Breast epithelium (tissue), 3 donors: ENCODE measurements around the gene DUSP7.

Source experiments
- CTCF ChIP-seq, 3 donors: fragments of 450-650 bp; IDR thresholded peaks; one replicate each; pipeline ENCODE4 v1.5.1; 2016 to 2017; ENCODE audit warnings: antibody characterized with exemption in 3 of 3, mild to moderate bottlenecking in 3 of 3, moderate library complexity in 3 of 3
- POLR2A ChIP-seq: fragments of 450-650 bp; IDR thresholded peaks from one replicate; pipeline ENCODE4 v1.6.1; 2016; ENCODE audit warnings: antibody characterized with exemption, mild to moderate bottlenecking, moderate library complexity
- POLR2AphosphoS5 ChIP-seq, 3 donors: sonication (generic); formaldehyde crosslinking; IDR thresholded peaks; one replicate each; pipeline ENCODE4 v1.6.1; 2017; ENCODE audit warnings: antibody characterized with exemption in 3 of 3

- no peak for TF ChIP-seq CTCF (IDR thresholded peaks at IDR 0.05)
- TF ChIP-seq POLR2AphosphoS5 (IDR thresholded peaks at IDR 0.05) = no peak
- no peak for TF ChIP-seq POLR2A
Measured at GRCh38 chr3:52051444-52051843, 4.9 kb downstream of the DUSP7 start.
